Spinal cord (tissue), 10 donors: ENCODE measurements around the gene CEP120. TPM values are rescaled to one million over a fixed set of nuclear protein-coding genes. Genes with fewer than 3 reads are reported as not detected.

Experiments
- DNase-seq, 6 donors: peaks; one replicate each; pipeline versions ENCODE4 v3.0.0 to v3.0.0-alpha.2; 2013 to 2015; ENCODE audit warnings: low spot score in 6 of 6, low read depth in 4 of 6
- H3K27ac ChIP-seq: one replicate; pipeline ENCODE4 v1.5.1; 2013; ENCODE audit warnings: low read depth, low read length, control low read depth
- H3K27me3 ChIP-seq: one replicate; pipeline ENCODE4 v1.6.1; 2013; ENCODE audit warnings: low read length; ENCODE audit not compliant: control insufficient read depth, insufficient read depth
- H3K36me3 ChIP-seq: one replicate; pipeline ENCODE4 v1.6.1; 2013; ENCODE audit warnings: low read length; ENCODE audit not compliant: control insufficient read depth, insufficient read depth
- H3K4me1 ChIP-seq: one replicate; pipeline ENCODE4 v1.6.1; 2013; ENCODE audit warnings: low read length; ENCODE audit not compliant: control insufficient read depth, insufficient read depth
- H3K4me3 ChIP-seq: one replicate; pipeline ENCODE4 v1.5.1; 2013; ENCODE audit warnings: low read depth, low read length, control low read depth
- H3K9me3 ChIP-seq: one replicate; pipeline ENCODE4 v1.6.1; 2013; ENCODE audit warnings: low read length; ENCODE audit not compliant: control insufficient read depth, insufficient read depth
- WGBS: methylation state at CpG from one replicate; pipeline ENCODE4 v1.1.5; 2013; ENCODE audit warnings: missing lambda C conversion rate; ENCODE audit not compliant: insufficient coverage; 5-methylcytosine and 5-hydroxymethylcytosine counted together
- polyA plus RNA-seq, 2 donors: library from polyadenylated mRNA; unstranded; fragments of 120-200 nt; gene quantifications; one replicate each; pipeline ENCODE4 v1.2.1, GENCODE V29; 2013; ENCODE audit not compliant: insufficient read length in 2 of 2
- total RNA-seq, 2 donors: library from RNA; depleted of rRNA in 1 of 2; stranded (reverse); fragments of 120-200 nt in 1 of 2; fragments of >200 nt in 1 of 2; gene quantifications; one replicate each; pipeline versions ENCODE4 v1.2.3 to v1.2.4, GENCODE V29; 2013 to 2014
- donor health status: healthy.

The CEP120 gene
- total and polyA plus RNA-seq, 4 donors, result 18.4 to 39.0 (median 29.1) TPM

GRCh38 chr5:123398058-123398733, 25.0 kb downstream of the CEP120 start:
- WGBS, result 100% methylated on average over 1 of the region's 1 CpG
- Histone ChIP-seq H3K36me3 (peaks cover 32% of the 10 kb centered on the region), H3K4me1 (no peaks in the 10 kb centered on the region), H3K9me3 (no peaks in the 10 kb centered on the region), H3K27ac (no peak overlapping the region), H3K4me3 (no peak overlapping the region), H3K27me3 (no peaks in the 10 kb centered on the region)
- DNase-seq, result no peak

GRCh38 chr5:123397538-123397937, 25.7 kb downstream of the CEP120 start:
- 100% methylated on average over 2 of the region's 3 CpGs for WGBS

GRCh38 chr5:123391009-123391408, 32.2 kb downstream of the CEP120 start:
- Histone ChIP-seq H3K9me3 (no peaks in the 10 kb centered on the region), H3K27ac (no peak overlapping the region), H3K27me3 (no peaks in the 10 kb centered on the region), H3K36me3 (peaks cover 8% of the 10 kb centered on the region), H3K4me3 (no peak overlapping the region), H3K4me1 (no peaks in the 10 kb centered on the region)
- no CpG with 5 or more reads among the region's 1 CpG for WGBS
- no peak for DNase-seq

More at GRCh38 chr5:123397538-123397937, 25.7 kb downstream of the CEP120 start:
- Histone ChIP-seq H3K36me3 (peaks cover 32% of the 10 kb centered on the region), H3K27ac (no peak overlapping the region), H3K27me3 (no peaks in the 10 kb centered on the region), H3K4me1 (no peaks in the 10 kb centered on the region), H3K9me3 (no peaks in the 10 kb centered on the region), H3K4me3 (no peak overlapping the region)
- DNase-seq, result no peak

GRCh38 chr5:123389794-123390193, 33.4 kb downstream of the CEP120 start:
- no peak overlapping the region for H3K4me3 ChIP-seq
- H3K27ac ChIP-seq, result no peak overlapping the region
- H3K27me3 ChIP-seq, result no peaks in the 10 kb centered on the region
- H3K4me1 ChIP-seq, result no peaks in the 10 kb centered on the region
- peaks cover 12% of the 10 kb centered on the region for H3K36me3 ChIP-seq
- no peaks in the 10 kb centered on the region for H3K9me3 ChIP-seq
- no peak for DNase-seq

DNA sequence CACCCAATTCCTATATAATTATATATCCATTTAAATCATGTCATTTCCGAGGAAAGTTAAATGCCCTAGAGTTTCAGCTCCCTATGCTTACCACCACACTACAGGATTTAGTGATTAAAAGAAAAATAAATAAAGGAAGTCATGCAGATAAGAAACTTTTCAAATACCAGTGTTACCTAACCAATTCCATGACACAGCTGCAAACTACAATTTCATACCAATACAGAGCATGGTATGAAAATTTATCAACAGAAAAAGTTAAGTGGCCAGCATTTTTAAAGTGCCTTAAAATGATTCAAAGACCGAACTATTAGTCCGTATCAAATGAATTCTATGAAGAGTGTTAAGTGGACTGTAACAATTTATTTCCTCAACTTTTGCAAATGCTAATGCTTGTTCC, 35.9 kb downstream of the CEP120 start:
- no peaks in the 10 kb centered on the region for H3K27me3 ChIP-seq
- no CpG with 5 or more reads among the region's 3 CpGs for WGBS
- no peak overlapping the region for H3K4me3 ChIP-seq
- DNase-seq, result no peak
- no peak overlapping the region for H3K27ac ChIP-seq
- H3K9me3 ChIP-seq, result no peaks in the 10 kb centered on the region
- H3K36me3 ChIP-seq, result peaks cover 8% of the 10 kb centered on the region
- H3K4me1 ChIP-seq, result no peaks in the 10 kb centered on the region

GRCh38 chr5:123382252-123382651, 41.0 kb downstream of the CEP120 start:
- no peak overlapping the region for H3K27ac ChIP-seq
- H3K9me3 ChIP-seq, result no peaks in the 10 kb centered on the region
- peaks cover 11% of the 10 kb centered on the region for H3K36me3 ChIP-seq
- no CpG with 5 or more reads among the region's 1 CpG for WGBS
- no peak for DNase-seq
- no peaks in the 10 kb centered on the region for H3K27me3 ChIP-seq
- H3K4me3 ChIP-seq, result no peak overlapping the region
- no peaks in the 10 kb centered on the region for H3K4me1 ChIP-seq

- Histone ChIP-seq H3K4me1 (no peaks in the 10 kb centered on the region), H3K9me3 (no peaks in the 10 kb centered on the region), H3K36me3 (peaks cover 7% of the 10 kb centered on the region), H3K27me3 (no peaks in the 10 kb centered on the region), H3K4me3 (no peak overlapping the region), H3K27ac (no peak overlapping the region)
- peak in 2 of 6 donors; percentile 19 to 41 for DNase-seq
- no CpG with 5 or more reads among the region's 4 CpGs for WGBS
Measured at GRCh38 chr5:123371575-123372179, 51.5 kb downstream of the CEP120 start.

DNA sequence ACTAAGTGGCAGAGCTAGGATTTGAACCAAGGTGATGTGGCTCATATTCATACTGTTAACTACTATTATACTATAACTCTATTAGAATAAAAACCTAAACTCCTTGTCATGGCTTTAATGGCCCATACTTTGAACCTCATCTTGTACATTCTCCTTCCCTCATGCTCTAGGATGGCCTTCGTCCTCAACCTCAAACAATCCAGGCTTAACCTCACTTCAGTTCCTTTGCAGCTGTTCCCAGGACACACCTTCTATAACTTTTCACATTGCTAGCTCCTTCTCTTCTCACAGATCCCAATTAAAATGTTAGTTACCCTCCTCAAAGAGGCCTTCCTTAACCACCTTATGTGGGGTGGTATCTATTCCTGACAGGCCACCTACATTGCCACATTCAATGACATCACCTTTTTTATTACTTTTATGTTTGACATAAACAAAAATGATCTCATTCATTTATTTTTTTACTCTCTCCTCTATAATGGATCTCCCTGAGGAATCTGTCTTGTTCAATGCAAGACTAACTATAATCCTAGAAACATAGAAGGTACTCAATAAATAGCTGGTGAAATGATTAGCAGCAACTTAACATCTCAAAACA, 53.7 kb downstream of the CEP120 start:
- no peak overlapping the region for H3K27ac ChIP-seq
- H3K4me3 ChIP-seq, result no peak overlapping the region
- H3K4me1 ChIP-seq, result no peaks in the 10 kb centered on the region
- no peaks in the 10 kb centered on the region for H3K27me3 ChIP-seq
- no peak for DNase-seq
- peaks cover 3% of the 10 kb centered on the region for H3K36me3 ChIP-seq
- 29% methylated on average over 1 of the region's 1 CpG for WGBS
- no peaks in the 10 kb centered on the region for H3K9me3 ChIP-seq

- Histone ChIP-seq H3K27me3 (no peaks in the 10 kb centered on the region), H3K36me3 (peaks cover 3% of the 10 kb centered on the region), H3K4me3 (no peak overlapping the region), H3K27ac (no peak overlapping the region), H3K4me1 (no peaks in the 10 kb centered on the region), H3K9me3 (no peaks in the 10 kb centered on the region)
- peak in 2 of 6 donors; percentile 42 to 66 for DNase-seq
- no CpG with 5 or more reads among the region's 1 CpG for WGBS
Measured at GRCh38 chr5:123367739-123368138, 55.5 kb downstream of the CEP120 start.

GRCh38 chr5:123365156-123365555, 58.0 kb downstream of the CEP120 start:
- no peaks in the 10 kb centered on the region for H3K27me3 ChIP-seq
- H3K4me1 ChIP-seq, result no peaks in the 10 kb centered on the region
- no CpG with 5 or more reads among the region's 1 CpG for WGBS
- no peak overlapping the region for H3K4me3 ChIP-seq
- no peaks in the 10 kb centered on the region for H3K9me3 ChIP-seq
- peak overlapping the region; percentile 25 for H3K27ac ChIP-seq
- no peaks in the 10 kb centered on the region for H3K36me3 ChIP-seq
- DNase-seq, result peak in 1 of 6 donors; percentile 89
